Smooth muscle cell (in vitro differentiated cells): ENCODE data around the gene SH3GLB2. TPM values are rescaled to one million over a fixed set of nuclear protein-coding genes. Genes with fewer than 3 reads are reported as not detected.

Experiments used
- DNase-seq: peaks from one replicate; lab custom pipeline; 2025; ENCODE audit not compliant: unreplicated experiment; lab: John Stamatoyannopoulos, UW
- H2AFZ ChIP-seq: fragments of 200-600 bp; sonication (generic); 2 replicates; pipeline ENCODE4 v1.6.0; 2016; ENCODE audit warnings: antibody characterized with exemption, low read depth, mild to moderate bottlenecking
- H3F3A ChIP-seq: fragments of 200-600 bp; sonication (generic); 2 replicates; pipeline ENCODE4 v1.6.0; 2017; ENCODE audit warnings: antibody characterized with exemption, low read depth
- H3K27ac ChIP-seq: fragments of 200-600 bp; sonication (generic); 2 replicates; pipeline ENCODE4 v1.5.1; 2016; ENCODE audit warnings: low read depth, mild to moderate bottlenecking
- H3K27me3 ChIP-seq: fragments of 200-600 bp; sonication (generic); 2 replicates; pipeline ENCODE4 v1.6.1; 2016; ENCODE audit warnings: low read depth, mild to moderate bottlenecking
- H3K36me3 ChIP-seq: fragments of 200-600 bp; sonication (generic); 2 replicates; pipeline ENCODE4 v1.5.1; 2016; ENCODE audit warnings: low read depth
- H3K4me1 ChIP-seq: fragments of 200-600 bp; sonication (generic); 2 replicates; pipeline ENCODE4 v1.5.1; 2016; ENCODE audit warnings: low read depth
- H3K4me2 ChIP-seq: fragments of 200-600 bp; sonication (generic); 2 replicates; pipeline ENCODE4 v1.6.0; 2016; ENCODE audit warnings: mild to moderate bottlenecking
- H3K4me3 ChIP-seq: fragments of 200-600 bp; sonication (generic); 2 replicates; pipeline ENCODE4 v1.5.1; 2016; ENCODE audit warnings: mild to moderate bottlenecking
- H3K79me2 ChIP-seq: fragments of 200-600 bp; sonication (generic); 2 replicates; pipeline ENCODE4 v1.6.0; 2016; ENCODE audit warnings: low read depth, mild to moderate bottlenecking
- H3K9ac ChIP-seq: fragments of 200-600 bp; sonication (generic); 2 replicates; pipeline ENCODE4 v1.6.0; 2016; ENCODE audit warnings: low read depth
- H3K9me3 ChIP-seq: fragments of 200-600 bp; sonication (generic); replicated peaks from 2 replicates; pipeline ENCODE4 v1.5.1; 2016; ENCODE audit warnings: low read depth
- H4K20me1 ChIP-seq: fragments of 200-600 bp; sonication (generic); 2 replicates; pipeline ENCODE4 v1.6.0; 2016; ENCODE audit warnings: low read depth
- WGBS: methylation state at CpG from one replicate; pipeline ENCODE4 v1.1.7; 2016; ENCODE audit warnings: low lambda C conversion rate; 5-methylcytosine and 5-hydroxymethylcytosine counted together
- polyA plus RNA-seq: library from polyadenylated mRNA; unstranded; fragments of >200 nt; fragmentation: Nextera tagmentation; extraction: Ambion mirVana; gene quantifications from 2 replicates; pipeline ENCODE4 v1.2.1, GENCODE V29; 2016
- total RNA-seq: library from RNA; depleted of rRNA; stranded (reverse); fragments of >200 nt; gene quantifications from 2 replicates; pipeline ENCODE4 v1.2.3, GENCODE V29; 2014
- TF ChIP-seq, protein P1 (sequence below): fragments of 200-600 bp; sonication (generic); IDR thresholded peaks from 2 replicates; pipeline ENCODE4 v1.5.1; 2017; ENCODE audit warnings: borderline replicate concordance, mild to moderate bottlenecking, antibody characterized with exemption; ENCODE audit not compliant: insufficient read depth, poor library complexity, severe bottlenecking

SH3GLB2 gene
- total and polyA plus RNA-seq, 2 experiments from 2014 or later, result 31.9 to 44.8 TPM

GRCh38 chr9:128995791-128996190, 32.3 kb downstream of the SH3GLB2 start:
- Histone ChIP-seq H3K4me3 (no peak overlapping the region), H3K9ac (no peak overlapping the region), H3F3A (no peaks in the 10 kb centered on the region), H3K9me3 (no peaks in the 10 kb centered on the region), H3K27me3 (no peaks in the 10 kb centered on the region), H3K4me1 (no peaks in the 10 kb centered on the region), H3K36me3 (peaks cover 23% of the 10 kb centered on the region), H3K27ac (no peak overlapping the region), H3K79me2 (no peaks in the 10 kb centered on the region), H3K4me2 (no peak overlapping the region), H4K20me1 (no peaks in the 10 kb centered on the region), H2AFZ (no peak overlapping the region)
- TF ChIP-seq, protein P1, sequence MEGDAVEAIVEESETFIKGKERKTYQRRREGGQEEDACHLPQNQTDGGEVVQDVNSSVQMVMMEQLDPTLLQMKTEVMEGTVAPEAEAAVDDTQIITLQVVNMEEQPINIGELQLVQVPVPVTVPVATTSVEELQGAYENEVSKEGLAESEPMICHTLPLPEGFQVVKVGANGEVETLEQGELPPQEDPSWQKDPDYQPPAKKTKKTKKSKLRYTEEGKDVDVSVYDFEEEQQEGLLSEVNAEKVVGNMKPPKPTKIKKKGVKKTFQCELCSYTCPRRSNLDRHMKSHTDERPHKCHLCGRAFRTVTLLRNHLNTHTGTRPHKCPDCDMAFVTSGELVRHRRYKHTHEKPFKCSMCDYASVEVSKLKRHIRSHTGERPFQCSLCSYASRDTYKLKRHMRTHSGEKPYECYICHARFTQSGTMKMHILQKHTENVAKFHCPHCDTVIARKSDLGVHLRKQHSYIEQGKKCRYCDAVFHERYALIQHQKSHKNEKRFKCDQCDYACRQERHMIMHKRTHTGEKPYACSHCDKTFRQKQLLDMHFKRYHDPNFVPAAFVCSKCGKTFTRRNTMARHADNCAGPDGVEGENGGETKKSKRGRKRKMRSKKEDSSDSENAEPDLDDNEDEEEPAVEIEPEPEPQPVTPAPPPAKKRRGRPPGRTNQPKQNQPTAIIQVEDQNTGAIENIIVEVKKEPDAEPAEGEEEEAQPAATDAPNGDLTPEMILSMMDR, result no peak
- no peak for DNase-seq
- WGBS, result 96% methylated on average over 5 of the region's 5 CpGs

DNA sequence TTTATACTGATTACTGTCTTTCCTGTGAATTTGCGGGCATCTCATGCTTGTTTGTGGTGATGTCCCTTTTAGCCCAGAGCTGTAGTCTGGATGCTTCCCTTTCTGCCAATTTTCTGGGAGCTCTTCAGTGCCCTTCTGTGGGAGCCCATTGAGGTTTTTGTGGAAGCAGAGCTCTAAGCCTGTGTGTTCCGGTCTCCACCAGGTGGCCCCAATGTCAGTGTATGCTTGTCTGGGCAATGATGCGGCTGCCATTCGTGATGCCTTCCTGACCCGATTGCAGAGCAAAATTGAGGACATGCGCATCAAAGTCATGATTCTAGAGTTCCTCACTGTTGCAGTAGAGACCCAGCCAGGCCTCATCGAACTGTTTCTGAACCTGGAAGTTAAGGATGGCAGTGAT, 35.1 kb downstream of the SH3GLB2 start:
- no peaks in the 10 kb centered on the region for H4K20me1 ChIP-seq
- H3K4me2 ChIP-seq, result no peak overlapping the region
- no peaks in the 10 kb centered on the region for H3K27me3 ChIP-seq
- 94% methylated on average over 7 of the region's 7 CpGs for WGBS
- no peak overlapping the region for H3K4me3 ChIP-seq
- no peak for DNase-seq
- no peak overlapping the region for H3K9ac ChIP-seq
- no peaks in the 10 kb centered on the region for H3K9me3 ChIP-seq
- H3K79me2 ChIP-seq, result no peaks in the 10 kb centered on the region
- no peak overlapping the region for H2AFZ ChIP-seq
- H3K36me3 ChIP-seq, result peaks cover 26% of the 10 kb centered on the region
- no peak overlapping the region for H3K27ac ChIP-seq
- TF ChIP-seq, protein P1, result peak; percentile 8
- H3K4me1 ChIP-seq, result no peaks in the 10 kb centered on the region
- no peaks in the 10 kb centered on the region for H3F3A ChIP-seq

DNA sequence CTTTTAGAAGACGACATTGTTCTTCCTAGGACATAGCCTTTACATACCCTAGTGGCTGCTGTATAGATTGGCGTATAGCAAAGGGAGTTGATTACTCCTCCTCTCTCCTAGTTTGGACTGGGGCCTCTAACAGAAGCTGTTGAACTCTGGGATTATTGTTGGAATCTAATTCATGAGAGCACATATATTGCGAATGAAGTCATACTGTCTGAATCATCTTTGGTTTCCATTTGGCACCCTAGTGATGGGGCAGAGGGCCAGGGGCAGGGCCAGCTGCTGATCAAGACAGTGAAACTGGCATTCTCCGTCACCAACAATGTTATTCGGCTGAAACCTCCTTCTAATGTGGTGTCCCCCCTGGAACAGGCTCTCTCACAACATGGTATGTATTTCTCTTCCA, 40.3 kb downstream of the SH3GLB2 start:
- Histone ChIP-seq H3K36me3 (peaks cover 25% of the 10 kb centered on the region), H3K4me2 (no peak overlapping the region), H3K4me1 (no peaks in the 10 kb centered on the region), H3K27ac (peak overlapping the region; percentile 27), H3K4me3 (no peak overlapping the region), H3K9ac (no peak overlapping the region), H4K20me1 (no peaks in the 10 kb centered on the region), H3F3A (no peaks in the 10 kb centered on the region), H3K79me2 (no peaks in the 10 kb centered on the region), H3K27me3 (no peaks in the 10 kb centered on the region), H3K9me3 (no peaks in the 10 kb centered on the region), H2AFZ (no peak overlapping the region)
- TF ChIP-seq, protein P1, result no peak
- no peak for DNase-seq
- WGBS, result 84% methylated on average over 5 of the region's 5 CpGs

DNA sequence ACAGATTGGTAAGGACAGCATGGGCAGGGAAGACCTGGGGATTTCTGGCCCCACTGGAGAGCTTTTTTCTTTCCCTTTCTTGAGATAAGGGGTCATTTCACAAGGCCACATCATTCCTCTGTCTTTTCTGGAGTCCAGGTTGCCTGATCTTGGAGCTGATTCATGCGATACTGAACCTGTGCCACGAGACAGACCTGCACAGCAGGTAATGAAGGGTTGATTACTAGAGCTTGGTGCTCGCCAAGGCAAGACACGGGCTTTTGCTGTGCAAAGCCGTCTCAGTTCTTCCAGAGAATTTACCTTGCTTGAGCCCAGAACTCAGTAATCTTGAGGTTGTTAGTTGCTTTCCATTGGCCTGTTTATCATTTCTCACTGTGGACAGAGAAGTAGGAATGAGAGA, 41.5 kb downstream of the SH3GLB2 start:
- no peaks in the 10 kb centered on the region for H3F3A ChIP-seq
- H2AFZ ChIP-seq, result no peak overlapping the region
- no peaks in the 10 kb centered on the region for H3K27me3 ChIP-seq
- no peak overlapping the region for H3K4me3 ChIP-seq
- no peaks in the 10 kb centered on the region for H3K79me2 ChIP-seq
- H3K36me3 ChIP-seq, result peaks cover 28% of the 10 kb centered on the region
- 91% methylated on average over 5 of the region's 5 CpGs for WGBS
- H3K4me1 ChIP-seq, result no peaks in the 10 kb centered on the region
- TF ChIP-seq, protein P1, result no peak
- H3K9ac ChIP-seq, result no peak overlapping the region
- no peaks in the 10 kb centered on the region for H3K9me3 ChIP-seq
- H4K20me1 ChIP-seq, result no peaks in the 10 kb centered on the region
- no peak overlapping the region for H3K27ac ChIP-seq
- no peak for DNase-seq
- no peak overlapping the region for H3K4me2 ChIP-seq
